GM12892 (cell line): Measurements from ENCODE around the gene SPATA46.
"Not testable (repeated sequence)": the region's sequence is repeated elsewhere in the genome, so short reads cannot be mapped to it uniquely, and the experiment has no call there.

Experiments
- DNase-seq: peaks from one replicate; pipeline ENCODE4 v3.0.0; 2011; ENCODE audit not compliant: insufficient read length
- FAIRE-seq: peaks from 2 replicates; lab custom pipeline; 2011; peaks lifted over from hg19 to GRCh38; lab: Jason Lieb, UNC
- POLR2A ChIP-seq: IDR thresholded peaks from 2 replicates; pipeline ENCODE4 v1.6.1; 2011; ENCODE audit warnings: low read depth, low read length, control low read depth
- POLR2AphosphoS5 ChIP-seq: IDR thresholded peaks from 2 replicates; pipeline ENCODE4 v1.6.1; 2011; ENCODE audit warnings: low read depth, low read length, control low read depth
- TAF1 ChIP-seq: IDR thresholded peaks from 2 replicates; pipeline ENCODE4 v1.6.1; 2011; ENCODE audit warnings: low read depth, mild to moderate bottlenecking, control low read depth, low read length, borderline replicate concordance

Gene SPATA46

GRCh38 chr1:162360874-162361260, 15.8 kb downstream of the SPATA46 start:
- FAIRE-seq, result no peak
- DNase-seq, result no peak
- TF ChIP-seq POLR2AphosphoS5, result no peak
- TF ChIP-seq POLR2A, result no peak
- TF ChIP-seq TAF1, result no peak

GRCh38 chr1:162360237-162360873, 16.3 kb downstream of the SPATA46 start:
- FAIRE-seq (no peak), DNase-seq (no peak)
- TF ChIP-seq POLR2AphosphoS5, result no peak
- TF ChIP-seq TAF1, result no peak
- TF ChIP-seq POLR2A, result no peak

- FAIRE-seq (no peak), DNase-seq (no peak)
- TF ChIP-seq TAF1 (no peak), POLR2AphosphoS5 (no peak), POLR2A (no peak)
Observed at GRCh38 chr1:162359523-162360236, 17.0 kb downstream of the SPATA46 start.

GRCh38 chr1:162358928-162359327, 17.7 kb downstream of the SPATA46 start:
- no peak for DNase-seq
- no peak for FAIRE-seq

GRCh38 chr1:162357681-162358266, 18.9 kb downstream of the SPATA46 start:
- FAIRE-seq (no peak), DNase-seq (no peak)
- TF ChIP-seq POLR2AphosphoS5 (no peak), POLR2A (no peak), TAF1 (no peak)

More at GRCh38 chr1:162358928-162359327, 17.7 kb downstream of the SPATA46 start:
- TF ChIP-seq POLR2AphosphoS5 (no peak), POLR2A (no peak), TAF1 (no peak)

- FAIRE-seq, result no peak
- TF ChIP-seq POLR2AphosphoS5 (no peak), TAF1 (no peak), POLR2A (no peak)
- no peak for DNase-seq
Observed at GRCh38 chr1:162353702-162354101, 23.0 kb downstream of the SPATA46 start.

GRCh38 chr1:162353078-162353477, 23.6 kb downstream of the SPATA46 start:
- no peak for TF ChIP-seq POLR2AphosphoS5
- TF ChIP-seq TAF1, result no peak
- TF ChIP-seq POLR2A, result no peak
- FAIRE-seq, result no peak

GRCh38 chr1:162351874-162352273, 24.8 kb downstream of the SPATA46 start:
- not testable (repeated sequence) for DNase-seq, FAIRE-seq

More at GRCh38 chr1:162353078-162353477, 23.6 kb downstream of the SPATA46 start:
- DNase-seq, result no peak

- TF ChIP-seq POLR2A, result no peak
- no peak for TF ChIP-seq POLR2AphosphoS5
- no peak for TF ChIP-seq TAF1
- FAIRE-seq, result no peak
- no peak for DNase-seq
Observed at GRCh38 chr1:162351246-162351842, 25.3 kb downstream of the SPATA46 start.

GRCh38 chr1:162349635-162350330, 26.9 kb downstream of the SPATA46 start:
- TF ChIP-seq TAF1 (no peak), POLR2A (no peak), POLR2AphosphoS5 (no peak)
- DNase-seq (no peak), FAIRE-seq (no peak)

GRCh38 chr1:162347281-162347680, 29.4 kb downstream of the SPATA46 start:
- no peak for TF ChIP-seq TAF1
- no peak for TF ChIP-seq POLR2A
- no peak for TF ChIP-seq POLR2AphosphoS5
- FAIRE-seq (no peak), DNase-seq (no peak)
